Astrocyte of the spinal cord (primary cell): ENCODE results near the gene XRCC3.

Experiments
- DNase-seq: peaks from one replicate; pipeline ENCODE4 v3.0.0; 2011; ENCODE audit warnings: low read depth, low spot score
- H3K4me3 ChIP-seq: 2 replicates; pipeline ENCODE4 v1.5.1; 2011; ENCODE audit warnings: low read depth, mild to moderate bottlenecking, low read length, moderate library complexity
- CTCF ChIP-seq: IDR thresholded peaks from 2 replicates; pipeline ENCODE4 v1.5.1; 2012; ENCODE audit warnings: low read depth, mild to moderate bottlenecking, low read length, inconsistent platforms
- in situ Hi-C: cut with HindIII; loops from 2 replicates; pipeline ENCODE4 v1.10.0; 2017; ENCODE audit warnings: low sequenced_read_pairs

XRCC3 gene

GRCh38 chr14:103684471-103684870 lies 30.8 kb downstream of the XRCC3 start:
- DNase-seq = no peak
- TF ChIP-seq CTCF = no peak
- no peak overlapping the region for H3K4me3 ChIP-seq
- in situ Hi-C loops = no loop called here

- H3K4me3 ChIP-seq = no peak overlapping the region
- TF ChIP-seq CTCF = no peak
- no peak for DNase-seq
- in situ Hi-C loops = no loop called here
Observed at GRCh38 chr14:103683139-103683538, 32.1 kb downstream of the XRCC3 start.

GRCh38 chr14:103680491-103681231 lies 34.6 kb downstream of the XRCC3 start:
- no peak for TF ChIP-seq CTCF
- in situ Hi-C loops = no loop called here
- H3K4me3 ChIP-seq = no peak overlapping the region
- DNase-seq = no peak

- in situ Hi-C loops = no loop called here
- peak; percentile 16 for DNase-seq
- TF ChIP-seq CTCF = peak; percentile 57
- no peak overlapping the region for H3K4me3 ChIP-seq
Observed at GRCh38 chr14:103679351-103679750, 35.9 kb downstream of the XRCC3 start.

- in situ Hi-C loops = no loop called here
- no peak overlapping the region for H3K4me3 ChIP-seq
- TF ChIP-seq CTCF = no peak
- no peak for DNase-seq
Observed at GRCh38 chr14:103676881-103677675, 38.2 kb downstream of the XRCC3 start.

GRCh38 chr14:103675957-103676356 lies 39.3 kb downstream of the XRCC3 start:
- no peak overlapping the region for H3K4me3 ChIP-seq
- no peak for DNase-seq
- TF ChIP-seq CTCF = no peak
- in situ Hi-C loops = no loop called here
